Activated T-helper 1 cell treated with anti-CD3 and anti-CD28 coated beads, Interleukin-2, amount 50 U/mL, for 16 hours (primary cell): ENCODE data around the gene TEKT2.

Experiments used
- DNase-seq, 2 donors: peaks; one replicate each; pipeline ENCODE4 v3.0.0-alpha.2; 2020; ENCODE audit warnings: low read depth in 1 of 2, low spot score in 1 of 2

Gene TEKT2

GRCh38 chr1:36128126-36128904, 44.4 kb downstream of the TEKT2 start:
- no peak for DNase-seq

- DNase-seq, result no peak
These were observed 45.0 kb downstream of the TEKT2 start for GRCh38 chr1:36128905-36129206.

GRCh38 chr1:36132029-36132428, 48.1 kb downstream of the TEKT2 start:
- DNase-seq, result no peak

- no peak for DNase-seq
These were observed 49.6 kb downstream of the TEKT2 start for GRCh38 chr1:36133484-36133883.

- DNase-seq, result no peak
These were observed 50.1 kb downstream of the TEKT2 start for GRCh38 chr1:36134031-36134430.

GRCh38 chr1:36134505-36135329, 50.8 kb downstream of the TEKT2 start:
- DNase-seq, result no peak

GRCh38 chr1:36135330-36135667, 51.4 kb downstream of the TEKT2 start:
- DNase-seq, result no peak

- DNase-seq, result no peak
These were observed 51.9 kb downstream of the TEKT2 start for GRCh38 chr1:36135796-36136195.

GRCh38 chr1:36136535-36136934, 52.6 kb downstream of the TEKT2 start:
- no peak for DNase-seq

GRCh38 chr1:36137226-36137625, 53.3 kb downstream of the TEKT2 start:
- no peak for DNase-seq

GRCh38 chr1:36137776-36138175, 53.9 kb downstream of the TEKT2 start:
- DNase-seq, result no peak
